Upper lobe of left lung (tissue), 6 donors: ENCODE data around the gene CDK7. TPM values are rescaled to one million over a fixed set of nuclear protein-coding genes. Genes with fewer than 3 reads are reported as not detected.

Source experiments
- ATAC-seq, 2 donors: fragments of 200-7000 bp; cut with Tn5 transposase; one replicate each; pipeline ENCODE4 v1.9.1; 2022; ENCODE audit warnings: mild to moderate bottlenecking in 2 of 2, moderate library complexity in 2 of 2; ENCODE audit not compliant: low FRiP score in 2 of 2
- DNase-seq, 2 donors: peaks; one replicate each; pipeline ENCODE4 v3.0.0-alpha.2; 2019 to 2020
- H3K27ac ChIP-seq, 4 donors: fragments of 200-600 bp; sonication (generic); one replicate each; pipeline ENCODE4 v1.5.1; 2016 to 2019
- H3K27me3 ChIP-seq, 4 donors: fragments of 200-600 bp; sonication (generic); one replicate each; pipeline ENCODE4 v1.5.1; 2017 to 2019
- H3K36me3 ChIP-seq, 4 donors: fragments of 200-600 bp; sonication (generic); one replicate each; pipeline ENCODE4 v1.5.1; 2016 to 2019
- H3K4me1 ChIP-seq, 4 donors: fragments of 200-600 bp; sonication (generic); one replicate each; pipeline ENCODE4 v1.5.1; 2018 to 2019
- H3K4me3 ChIP-seq, 4 donors: fragments of 200-600 bp; sonication (generic); one replicate each; pipeline ENCODE4 v1.5.1; 2017 to 2019; ENCODE audit warnings: mild to moderate bottlenecking in 2 of 4, moderate library complexity in 1 of 4
- H3K9me3 ChIP-seq, 4 donors: fragments of 200-600 bp; sonication (generic); one replicate each; pipeline ENCODE4 v1.5.1; 2018 to 2019
- EP300 ChIP-seq, 4 donors: sonication (generic); formaldehyde crosslinking; IDR thresholded peaks; one replicate each; pipeline ENCODE4 v1.5.1; 2017; ENCODE audit warnings: antibody characterized with exemption in 4 of 4, control low read depth in 2 of 4
- POLR2A ChIP-seq, 4 donors: fragments of 450-650 bp; IDR thresholded peaks; one replicate each; pipeline ENCODE4 v1.5.1; 2016 to 2017; ENCODE audit warnings: antibody characterized with exemption in 4 of 4, mild to moderate bottlenecking in 2 of 4
- POLR2AphosphoS5 ChIP-seq, 2 donors: sonication (generic); formaldehyde crosslinking; IDR thresholded peaks; one replicate each; pipeline ENCODE4 v1.5.1; 2017; ENCODE audit warnings: antibody characterized with exemption in 2 of 2
- WGBS, 2 donors: methylation state at CpG; one replicate each; pipeline ENCODE4 v1.1.5; 2017 to 2018; 5-methylcytosine and 5-hydroxymethylcytosine counted together
- total RNA-seq, 6 donors: library from RNA; depleted of rRNA in 4 of 6; stranded (reverse); fragments of >200 nt in 4 of 6; gene quantifications; one replicate each; pipeline versions ENCODE4 v1.1.0 to v1.2.1, GENCODE V29; 2016 to 2021
- TF ChIP-seq, protein P1 (sequence below), 6 experiments: fragments of 450-650 bp in 4 of 6; fragments of 200-600 bp in 2 of 6; sonication (generic) in 2 of 6; IDR thresholded peaks; one replicate each; pipeline ENCODE4 v1.5.1; 2016 to 2019; ENCODE audit warnings: antibody characterized with exemption in 6 of 6
- donor health status: DM: no; HTN: no; CAD: no; lungs with moderate emphysema.
- donor health status: DM: no; HTN: yes; CAD: no; lungs with severe emphysema.

The CDK7 gene
- total RNA-seq, 6 donors from 2014 or later = 8.3 to 36.4 (median 22.1) TPM

DNA sequence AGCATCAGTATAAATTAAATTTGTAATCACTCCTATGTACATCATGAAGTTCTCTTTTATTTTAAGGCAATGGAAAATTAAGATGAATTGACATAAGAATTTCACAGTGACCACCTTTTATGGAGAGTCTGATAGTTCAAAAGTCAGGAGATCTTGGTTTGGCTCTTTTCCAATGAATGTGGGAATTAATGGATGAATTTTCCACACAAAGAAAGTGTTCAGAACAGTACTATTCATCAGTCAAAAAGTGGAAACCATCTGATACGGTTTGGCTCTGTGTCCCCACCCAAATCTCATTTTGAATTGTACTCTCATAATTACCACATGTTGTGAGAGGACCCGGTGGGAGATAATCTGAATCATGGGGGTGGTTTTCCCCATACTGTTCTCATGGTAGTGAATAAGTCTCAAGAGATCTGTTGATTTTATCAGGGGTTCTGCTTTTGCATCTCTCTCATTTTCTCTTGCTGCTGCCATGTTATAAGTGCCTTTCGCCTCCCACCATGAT lies 73.4 kb downstream of the CDK7 start:
- no peaks in the 10 kb centered on the region for H3K27me3 ChIP-seq
- no peaks in the 10 kb centered on the region for H3K9me3 ChIP-seq
- ATAC-seq (no peak), DNase-seq (no peak)
- H3K27ac ChIP-seq = no peak overlapping the region
- H3K36me3 ChIP-seq = peaks cover 0 to 40% (median 8%) of the 10 kb centered on the region in 4 donors
- no peaks in the 10 kb centered on the region for H3K4me1 ChIP-seq
- H3K4me3 ChIP-seq = no peak overlapping the region
- TF ChIP-seq, protein P1, sequence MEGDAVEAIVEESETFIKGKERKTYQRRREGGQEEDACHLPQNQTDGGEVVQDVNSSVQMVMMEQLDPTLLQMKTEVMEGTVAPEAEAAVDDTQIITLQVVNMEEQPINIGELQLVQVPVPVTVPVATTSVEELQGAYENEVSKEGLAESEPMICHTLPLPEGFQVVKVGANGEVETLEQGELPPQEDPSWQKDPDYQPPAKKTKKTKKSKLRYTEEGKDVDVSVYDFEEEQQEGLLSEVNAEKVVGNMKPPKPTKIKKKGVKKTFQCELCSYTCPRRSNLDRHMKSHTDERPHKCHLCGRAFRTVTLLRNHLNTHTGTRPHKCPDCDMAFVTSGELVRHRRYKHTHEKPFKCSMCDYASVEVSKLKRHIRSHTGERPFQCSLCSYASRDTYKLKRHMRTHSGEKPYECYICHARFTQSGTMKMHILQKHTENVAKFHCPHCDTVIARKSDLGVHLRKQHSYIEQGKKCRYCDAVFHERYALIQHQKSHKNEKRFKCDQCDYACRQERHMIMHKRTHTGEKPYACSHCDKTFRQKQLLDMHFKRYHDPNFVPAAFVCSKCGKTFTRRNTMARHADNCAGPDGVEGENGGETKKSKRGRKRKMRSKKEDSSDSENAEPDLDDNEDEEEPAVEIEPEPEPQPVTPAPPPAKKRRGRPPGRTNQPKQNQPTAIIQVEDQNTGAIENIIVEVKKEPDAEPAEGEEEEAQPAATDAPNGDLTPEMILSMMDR (IDR thresholded peaks at IDR 0.05) = no peak
- no peak for TF ChIP-seq EP300 (IDR thresholded peaks at IDR 0.05)
- TF ChIP-seq POLR2AphosphoS5 (IDR thresholded peaks at IDR 0.05) = no peak
- TF ChIP-seq POLR2A (IDR thresholded peaks at IDR 0.05) = no peak
- WGBS, 2 donors = 62 to 87% methylated on average over 3 of the region's 3 CpGs

DNA sequence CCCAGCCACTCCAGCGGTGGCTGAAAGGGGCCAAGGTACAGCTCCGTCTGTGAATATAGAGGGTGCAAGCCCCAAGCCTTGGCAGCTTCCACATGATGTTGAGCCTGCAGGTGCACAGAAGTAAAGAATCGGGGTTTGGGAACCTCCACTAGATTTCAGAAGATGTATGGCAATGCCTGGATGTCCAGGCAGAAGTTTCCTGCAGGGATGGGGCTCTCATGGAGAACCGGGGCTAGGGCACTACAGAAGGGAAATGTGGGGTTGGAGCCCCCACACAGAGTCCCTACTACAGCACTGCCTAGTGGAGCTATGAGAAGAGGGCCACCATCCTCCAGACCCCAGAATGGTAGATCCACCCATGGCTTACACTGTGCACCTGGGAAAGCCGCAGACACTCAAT lies 74.7 kb downstream of the CDK7 start:
- no peaks in the 10 kb centered on the region for H3K27me3 ChIP-seq
- 95 to 100% methylated on average over 4 to 5 of the region's 5 CpGs for WGBS, 2 donors
- TF ChIP-seq POLR2A (IDR thresholded peaks at IDR 0.05) (no peak), POLR2AphosphoS5 (IDR thresholded peaks at IDR 0.05) (no peak), EP300 (IDR thresholded peaks at IDR 0.05) (no peak)
- TF ChIP-seq, protein P1 (IDR thresholded peaks at IDR 0.05) = no peak
- DNase-seq (no peak), ATAC-seq (no peak)
- H3K4me1 ChIP-seq = no peaks in the 10 kb centered on the region
- no peaks in the 10 kb centered on the region for H3K9me3 ChIP-seq
- H3K36me3 ChIP-seq = peaks cover 0 to 50% (median 14%) of the 10 kb centered on the region in 4 donors
- no peak overlapping the region for H3K4me3 ChIP-seq
- H3K27ac ChIP-seq = no peak overlapping the region

DNA sequence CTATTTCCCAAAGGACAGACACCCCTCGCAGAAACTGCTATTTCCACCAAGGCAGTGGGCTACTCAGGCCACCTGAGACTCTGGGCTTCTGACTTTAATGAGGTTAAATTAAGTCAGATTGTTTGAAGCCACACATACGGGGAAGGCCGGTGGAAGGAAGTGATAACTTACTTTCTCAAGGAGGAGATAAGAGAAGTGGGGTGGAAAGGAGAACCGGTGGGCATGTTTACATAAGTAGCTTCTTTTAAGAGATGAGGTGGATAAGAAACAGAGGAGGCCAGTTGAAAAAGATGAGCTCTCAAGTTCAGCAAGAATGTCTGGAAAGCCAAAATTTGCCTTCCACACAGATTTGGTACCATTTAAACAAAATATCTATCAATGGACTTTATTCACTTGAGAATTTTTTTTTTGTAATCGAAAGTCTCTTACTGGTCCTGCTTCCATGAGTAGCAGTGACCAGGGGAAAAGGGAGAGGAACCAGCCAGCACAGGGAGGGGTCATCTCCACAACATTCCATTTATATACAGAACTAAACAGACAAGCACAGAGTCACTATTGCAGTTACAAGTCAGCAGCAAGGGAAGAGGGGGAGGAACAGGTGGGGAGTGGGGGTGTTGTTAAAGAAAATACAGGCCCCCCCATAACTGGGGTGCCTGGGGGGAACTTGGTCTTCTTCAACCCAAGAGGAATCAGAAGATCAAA lies 77.9 kb downstream of the CDK7 start:
- DNase-seq (no peak), ATAC-seq (no peak)
- 45 to 54% methylated on average over 5 of the region's 5 CpGs for WGBS, 2 donors
- H3K27ac ChIP-seq = no peak overlapping the region
- no peaks in the 10 kb centered on the region for H3K27me3 ChIP-seq
- no peak overlapping the region for H3K4me3 ChIP-seq
- H3K4me1 ChIP-seq = no peaks in the 10 kb centered on the region
- H3K36me3 ChIP-seq = peaks cover 0 to 29% (median 12%) of the 10 kb centered on the region in 4 donors
- H3K9me3 ChIP-seq = no peaks in the 10 kb centered on the region
- TF ChIP-seq POLR2A (IDR thresholded peaks at IDR 0.05) (no peak), EP300 (IDR thresholded peaks at IDR 0.05) (no peak), POLR2AphosphoS5 (IDR thresholded peaks at IDR 0.05) (no peak)
- TF ChIP-seq, protein P1 (IDR thresholded peaks at IDR 0.05) = no peak

DNA sequence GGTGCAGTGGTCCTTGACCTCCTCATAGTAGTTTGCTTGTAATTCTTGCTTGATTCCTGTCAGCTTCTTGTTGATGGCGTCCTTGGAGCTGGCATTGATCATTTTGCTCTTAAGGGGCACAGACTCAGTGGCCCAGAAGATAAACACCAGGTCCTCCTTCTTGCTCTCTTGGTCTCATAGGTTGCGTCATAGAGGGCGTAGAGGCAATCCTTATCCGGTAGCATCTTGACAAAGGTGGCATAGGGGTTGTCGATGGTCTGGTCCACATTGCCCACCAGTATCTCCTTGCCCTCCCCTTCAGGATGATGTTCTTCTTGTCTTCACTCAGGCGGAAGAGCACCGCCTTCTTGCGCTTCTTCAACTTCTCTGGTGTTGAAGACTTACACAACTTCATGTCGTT lies 78.7 kb downstream of the CDK7 start:
- Histone ChIP-seq H3K4me3 (no peak overlapping the region), H3K27me3 (no peaks in the 10 kb centered on the region), H3K4me1 (no peaks in the 10 kb centered on the region), H3K36me3 (peaks cover 0 to 28% (median 12%) of the 10 kb centered on the region in 4 donors), H3K9me3 (no peaks in the 10 kb centered on the region), H3K27ac (no peak overlapping the region)
- no peak for TF ChIP-seq EP300 (IDR thresholded peaks at IDR 0.05)
- TF ChIP-seq POLR2A (IDR thresholded peaks at IDR 0.05) = no peak
- TF ChIP-seq POLR2AphosphoS5 (IDR thresholded peaks at IDR 0.05) = no peak
- TF ChIP-seq, protein P1 (IDR thresholded peaks at IDR 0.05) = no peak
- DNase-seq = no peak
- no peak for ATAC-seq
- 93 to 94% methylated on average over 8 to 9 of the region's 9 CpGs for WGBS, 2 donors

DNA sequence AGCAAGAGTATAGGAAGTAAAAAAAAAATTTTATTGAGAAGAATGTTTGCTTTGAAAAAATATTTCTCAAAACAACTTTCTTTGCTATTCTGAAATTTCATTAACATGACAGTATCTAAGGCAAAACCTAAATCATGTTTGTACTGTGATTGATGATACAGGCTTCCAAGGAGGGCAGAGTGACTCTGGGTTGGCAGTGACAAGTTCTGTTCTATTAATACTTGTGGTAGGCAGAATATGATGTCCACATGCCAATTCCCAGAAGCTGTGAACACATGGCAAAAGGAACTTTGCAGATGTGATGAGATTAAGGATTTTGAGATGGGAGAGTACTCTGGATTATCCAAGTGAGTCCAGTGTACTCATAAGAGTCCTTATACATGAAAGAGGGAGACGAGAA lies 81.3 kb downstream of the CDK7 start:
- H3K27ac ChIP-seq = no peak overlapping the region
- H3K36me3 ChIP-seq = peaks cover 0 to 22% (median 10%) of the 10 kb centered on the region in 4 donors
- ATAC-seq (no peak), DNase-seq (no peak)
- no peaks in the 10 kb centered on the region for H3K4me1 ChIP-seq
- 79 to 100% methylated on average over 1 of the region's 1 CpG for WGBS, 2 donors
- H3K9me3 ChIP-seq = no peaks in the 10 kb centered on the region
- H3K4me3 ChIP-seq = no peak overlapping the region
- no peaks in the 10 kb centered on the region for H3K27me3 ChIP-seq
- TF ChIP-seq POLR2AphosphoS5 (IDR thresholded peaks at IDR 0.05) = no peak
- TF ChIP-seq EP300 (IDR thresholded peaks at IDR 0.05) = no peak
- no peak for TF ChIP-seq POLR2A (IDR thresholded peaks at IDR 0.05)
- TF ChIP-seq, protein P1 (IDR thresholded peaks at IDR 0.05) = no peak
